CD4-positive, alpha-beta memory T cell (primary cell): ENCODE results near the gene SSH2. TPM values are rescaled to one million over a fixed set of nuclear protein-coding genes. Genes with fewer than 3 reads are reported as not detected.
"Not testable (repeated sequence)": the region's sequence is repeated elsewhere in the genome, so short reads cannot be mapped to it uniquely, and the experiment has no call there.

Experiments used
- CTCF ChIA-PET: fragments of 350-600 bp; sonication (Branson Sonifier 250); formaldehyde crosslinking; loops from one replicate; lab custom pipeline; 2021; ENCODE audit warnings: inconsistent platforms; ENCODE audit not compliant: partially characterized antibody; lab: Charles Lee
- POLR2A ChIA-PET: fragments of 350-600 bp; sonication (Branson Sonifier 250); formaldehyde crosslinking; loops from one replicate; lab custom pipeline; 2021; ENCODE audit not compliant: partially characterized antibody; lab: Charles Lee
- DNase-seq, 5 donors: peaks; one replicate each; pipeline versions ENCODE4 v3.0.0 to v3.0.0-alpha.2; 2020 to 2022; ENCODE audit warnings: mixed read lengths in 1 of 5
- H3K27ac ChIP-seq: one replicate; pipeline ENCODE4 v1.7.0; 2013; ENCODE audit warnings: low read depth, low read length
- H3K27me3 ChIP-seq: 2 replicates; pipeline ENCODE4 v1.7.0; 2013; ENCODE audit warnings: mild to moderate bottlenecking, low read length, moderate library complexity; ENCODE audit not compliant: insufficient read depth
- H3K36me3 ChIP-seq: 2 replicates; pipeline ENCODE4 v1.7.0; 2013; ENCODE audit warnings: mild to moderate bottlenecking, low read length, moderate library complexity; ENCODE audit not compliant: insufficient read depth
- H3K4me1 ChIP-seq: 2 replicates; pipeline ENCODE4 v1.7.0; 2013; ENCODE audit warnings: mild to moderate bottlenecking, low read length, moderate library complexity; ENCODE audit not compliant: insufficient read depth
- H3K4me3 ChIP-seq, 2 donors: one replicate each; pipeline ENCODE4 v1.7.0; 2013; ENCODE audit warnings: low read length in 2 of 2, mild to moderate bottlenecking in 1 of 2
- H3K9me3 ChIP-seq, 2 donors: one replicate each; pipeline ENCODE4 v1.7.0; 2013; ENCODE audit warnings: low read length in 2 of 2, control low read depth in 1 of 2; ENCODE audit not compliant: control insufficient read depth in 1 of 2
- H3K27ac Mint-ChIP-seq, 7 donors: one replicate each; pipeline ENCODE4 v1.8.0; 2020 to 2021; ENCODE audit warnings: mixed read lengths in 7 of 7, mild to moderate bottlenecking in 6 of 7, inconsistent platforms in 3 of 7, moderate library complexity in 3 of 7
- H3K27me3 Mint-ChIP-seq, 2 donors: one replicate each; pipeline ENCODE4 v1.8.0; 2020 to 2021; ENCODE audit warnings: mixed read lengths in 2 of 2
- H3K36me3 Mint-ChIP-seq, 2 donors: one replicate each; pipeline ENCODE4 v1.8.0; 2020 to 2021; ENCODE audit warnings: mixed read lengths in 2 of 2, inconsistent platforms in 1 of 2, mild to moderate bottlenecking in 1 of 2
- H3K4me1 Mint-ChIP-seq, 4 donors: one replicate each; pipeline ENCODE4 v1.8.0; 2020 to 2021; ENCODE audit warnings: mixed read lengths in 4 of 4, mild to moderate bottlenecking in 1 of 4
- H3K4me3 Mint-ChIP-seq, 8 donors: one replicate each; pipeline ENCODE4 v1.8.0; 2020 to 2021; ENCODE audit warnings: mixed read lengths in 8 of 8, mild to moderate bottlenecking in 7 of 8, moderate library complexity in 6 of 8, inconsistent platforms in 3 of 8
- H3K9me3 Mint-ChIP-seq, 8 donors: one replicate each; pipeline ENCODE4 v1.8.0; 2020 to 2021; ENCODE audit warnings: mixed read lengths in 8 of 8, mild to moderate bottlenecking in 5 of 8, inconsistent platforms in 3 of 8, moderate library complexity in 1 of 8
- intact Hi-C: fragments of 100-400 bp; cut with micrococcal nuclease; formaldehyde crosslinking; loops from one replicate; pipeline ENCODE4 v1.15.1; 2023
- polyA plus RNA-seq, 2 donors: library from polyadenylated mRNA; unstranded; fragments of 300-500 nt; fragmentation: Illumina TruSeq; gene quantifications; one replicate each; pipeline ENCODE4 v1.2.3, GENCODE V29; 2021
- total RNA-seq, 2 experiments: library from RNA; stranded (reverse); gene quantifications; one replicate each; pipeline ENCODE4 v1.2.3, GENCODE V29; 2021

Gene SSH2
- total and polyA plus RNA-seq, 4 experiments from 2014 or later, result 13.5 to 70.4 (median 54.2) TPM

DNA sequence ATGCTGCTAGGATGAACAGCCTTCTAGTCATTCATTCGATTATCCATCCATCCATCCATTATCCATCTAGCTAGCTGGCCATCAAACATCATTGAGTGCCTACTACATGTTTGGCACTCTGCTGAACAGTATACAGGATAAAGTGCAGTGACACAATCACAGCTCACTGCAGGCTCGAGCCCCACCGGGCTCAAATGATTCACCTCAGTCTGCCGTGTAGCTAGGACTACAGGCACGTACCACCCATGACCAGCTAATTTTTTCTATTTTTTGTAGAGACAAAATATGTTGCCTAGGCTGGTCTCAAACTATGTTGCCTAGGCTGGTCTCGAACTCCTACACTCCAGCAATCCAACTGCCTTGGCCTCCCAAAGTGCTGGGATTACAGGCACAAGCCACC, 50.0 kb downstream of the SSH2 start:
- no peak overlapping the region for H3K4me3 Mint-ChIP-seq
- H3K27me3 ChIP-seq, result no peaks in the 10 kb centered on the region
- no peak overlapping the region for H3K27ac Mint-ChIP-seq
- H3K9me3 ChIP-seq, result no peaks in the 10 kb centered on the region
- POLR2A ChIA-PET, result no interaction called here
- H3K4me1 Mint-ChIP-seq, result peaks cover 24 to 34% (median 28%) of the 10 kb centered on the region in 4 donors
- no peaks in the 10 kb centered on the region for H3K36me3 ChIP-seq
- H3K27ac ChIP-seq, result no peak overlapping the region
- peaks cover 1 to 8% of the 10 kb centered on the region in 2 donors for H3K36me3 Mint-ChIP-seq
- no peak overlapping the region for H3K4me3 ChIP-seq
- CTCF ChIA-PET, result no interaction called here
- H3K27me3 Mint-ChIP-seq, result no peaks in the 10 kb centered on the region
- no peaks in the 10 kb centered on the region for H3K9me3 Mint-ChIP-seq
- no peak for DNase-seq
- H3K4me1 ChIP-seq, result peaks cover 11% of the 10 kb centered on the region
- intact Hi-C loops, result no loop called here

DNA sequence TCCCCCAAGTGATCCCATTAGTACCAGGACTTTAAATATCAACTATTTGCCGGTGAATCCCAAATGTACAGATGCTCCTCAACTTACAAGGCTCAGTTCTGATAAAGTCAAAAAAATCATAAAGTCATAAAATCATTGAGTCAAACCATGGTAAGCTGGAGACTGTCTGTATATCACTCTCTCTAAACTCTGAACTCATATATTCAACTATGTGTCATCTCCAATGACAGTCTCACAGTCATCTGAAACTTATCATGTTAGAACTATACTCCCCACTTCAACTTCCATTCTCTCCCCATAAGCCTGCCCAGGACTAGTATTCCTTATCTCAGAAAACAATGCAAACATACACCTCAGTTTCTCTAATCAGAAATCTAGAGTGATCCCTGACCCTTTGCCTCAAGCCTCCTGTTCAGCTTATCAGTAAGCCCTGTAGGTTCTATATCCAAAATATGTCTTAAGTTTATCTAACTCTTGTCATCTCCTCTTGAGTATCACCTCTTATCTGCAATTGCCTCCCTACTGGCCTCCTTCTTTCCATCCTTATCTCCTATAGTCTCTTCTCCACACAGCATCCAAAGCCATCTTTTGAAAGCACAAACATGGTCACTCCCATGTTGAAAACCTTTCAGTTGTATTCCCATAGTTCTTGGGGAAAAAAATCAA, 55.0 kb downstream of the SSH2 start:
- H3K4me1 Mint-ChIP-seq, result peaks cover 10 to 24% (median 16%) of the 10 kb centered on the region in 4 donors
- DNase-seq, result no peak
- peaks cover 1 to 8% of the 10 kb centered on the region in 2 donors for H3K36me3 Mint-ChIP-seq
- no peak overlapping the region for H3K27ac ChIP-seq
- no peak overlapping the region for H3K4me3 ChIP-seq
- no peaks in the 10 kb centered on the region for H3K9me3 ChIP-seq
- no peaks in the 10 kb centered on the region for H3K36me3 ChIP-seq
- ChIA-PET CTCF (interaction anchor here (4.3 kb wide), 1 partner anchor 56 kb away, joined by 22 read pairs; the partner anchor contains the start of gene SSH2), POLR2A (no interaction called here)
- no peak overlapping the region for H3K4me3 Mint-ChIP-seq
- no peaks in the 10 kb centered on the region for H3K27me3 ChIP-seq
- no peaks in the 10 kb centered on the region for H3K4me1 ChIP-seq
- no peaks in the 10 kb centered on the region for H3K9me3 Mint-ChIP-seq
- H3K27me3 Mint-ChIP-seq, result no peaks in the 10 kb centered on the region
- intact Hi-C loops, result no loop called here
- no peak overlapping the region for H3K27ac Mint-ChIP-seq

GRCh38 chr17:29874358-29874757, 55.7 kb downstream of the SSH2 start:
- H3K36me3 Mint-ChIP-seq, H3K4me1 ChIP-seq, DNase-seq, intact Hi-C loops, H3K9me3 ChIP-seq, H3K27ac ChIP-seq, H3K27ac Mint-ChIP-seq, H3K27me3 ChIP-seq, H3K27me3 Mint-ChIP-seq, H3K9me3 Mint-ChIP-seq, POLR2A ChIA-PET, H3K4me3 ChIP-seq, H3K36me3 ChIP-seq, H3K4me3 Mint-ChIP-seq: not testable (repeated sequence)
- CTCF ChIA-PET, result interaction anchor here (4.3 kb wide), 1 partner anchor 57 kb away, joined by 22 read pairs; the partner anchor contains the start of gene SSH2
- peaks cover 10 to 23% (median 16%) of the 10 kb centered on the region in 4 donors for H3K4me1 Mint-ChIP-seq

DNA sequence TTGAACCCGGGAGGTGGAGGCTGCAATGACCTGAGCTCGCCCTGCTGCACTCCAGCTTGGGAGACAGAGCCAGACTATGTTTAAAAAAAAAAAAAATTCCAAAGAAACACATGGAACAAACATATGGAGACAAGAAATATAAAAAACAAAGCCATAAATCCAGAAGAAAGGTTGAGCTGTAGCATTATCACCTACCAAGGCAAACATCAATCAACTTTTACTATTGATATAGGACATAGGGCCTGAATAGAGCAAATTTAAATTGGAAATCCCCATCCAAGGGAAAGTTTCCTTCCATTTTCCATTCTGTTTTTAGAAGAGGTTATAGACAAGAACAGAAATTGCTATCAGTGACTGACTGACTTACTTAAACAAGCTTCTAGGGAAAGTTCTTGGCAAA, 56.6 kb downstream of the SSH2 start:
- H3K4me3 ChIP-seq, result no peak overlapping the region
- H3K36me3 ChIP-seq, result no peaks in the 10 kb centered on the region
- Mint-ChIP-seq H3K9me3 (no peaks in the 10 kb centered on the region), H3K4me1 (peaks cover 10 to 23% (median 17%) of the 10 kb centered on the region in 4 donors), H3K36me3 (peaks cover 1 to 8% of the 10 kb centered on the region in 2 donors), H3K27me3 (no peaks in the 10 kb centered on the region), H3K4me3 (no peak overlapping the region), H3K27ac (no peak overlapping the region)
- no peak overlapping the region for H3K27ac ChIP-seq
- CTCF ChIA-PET, result interaction anchor here (0.6 to 4.3 kb wide), 4 partner anchors 57 to 503 kb away, joined by 3 to 22 read pairs (median 3); partner anchors contain the start of gene SSH2
- H3K9me3 ChIP-seq, result no peaks in the 10 kb centered on the region
- intact Hi-C loops, result no loop called here
- POLR2A ChIA-PET, result no interaction called here
- H3K27me3 ChIP-seq, result no peaks in the 10 kb centered on the region
- DNase-seq, result no peak
- H3K4me1 ChIP-seq, result no peaks in the 10 kb centered on the region

- H3K4me1 Mint-ChIP-seq, result peaks cover 20 to 29% (median 25%) of the 10 kb centered on the region in 4 donors
- no peaks in the 10 kb centered on the region for H3K27me3 Mint-ChIP-seq
- Histone ChIP-seq H3K4me1 (peaks cover 6% of the 10 kb centered on the region), H3K27ac (no peak overlapping the region), H3K4me3 (no peak overlapping the region), H3K9me3 (no peaks in the 10 kb centered on the region), H3K27me3 (no peaks in the 10 kb centered on the region), H3K36me3 (no peaks in the 10 kb centered on the region)
- H3K4me3 Mint-ChIP-seq, result no peak overlapping the region
- H3K36me3 Mint-ChIP-seq, result no peaks in the 10 kb centered on the region
- H3K9me3 Mint-ChIP-seq, result no peaks in the 10 kb centered on the region
- ChIA-PET POLR2A (no interaction called here), CTCF (interaction anchor here (0.5 to 4.3 kb wide), 2 partner anchors 11 to 60 kb away, joined by 5 to 22 read pairs; partner anchors contain the start of gene SSH2)
- intact Hi-C loops, result no loop called here
- no peak for DNase-seq
- no peak overlapping the region for H3K27ac Mint-ChIP-seq
Measured at GRCh38 chr17:29870836-29871465, 59.1 kb downstream of the SSH2 start.

- ChIA-PET CTCF (interaction anchor here (0.7 to 3.6 kb wide), 9 partner anchors 24 to 227 kb away, joined by 3 to 66 read pairs (median 3); partner anchors contain the start of gene SSH2), POLR2A (interaction anchor here (1.2 kb wide), 2 partner anchors 62 to 64 kb away, joined by 3 to 10 read pairs; partner anchors contain the start of gene SSH2)
- intact Hi-C loops, result loop anchor here (1.0 to 5.0 kb wide), 2 partner anchors 64 to 155 kb away; no protein-coding TSS in a partner anchor
- Mint-ChIP-seq H3K4me1 (peaks cover 17 to 22% (median 18%) of the 10 kb centered on the region in 4 donors), H3K27me3 (no peaks in the 10 kb centered on the region), H3K36me3 (no peaks in the 10 kb centered on the region), H3K27ac (peak overlapping the region in 2 of 7 donors; percentile 13 to 14), H3K4me3 (no peak overlapping the region), H3K9me3 (no peaks in the 10 kb centered on the region)
- DNase-seq, result no peak
- Histone ChIP-seq H3K4me3 (no peak overlapping the region), H3K27me3 (no peaks in the 10 kb centered on the region), H3K4me1 (peaks cover 6% of the 10 kb centered on the region), H3K36me3 (no peaks in the 10 kb centered on the region), H3K27ac (no peak overlapping the region), H3K9me3 (no peaks in the 10 kb centered on the region)
Measured at GRCh38 chr17:29867643-29868181, 62.3 kb downstream of the SSH2 start.
